Activated CD4-positive, CD25-positive, alpha-beta regulatory T cell (primary cell): ENCODE results near the gene PRDM16.
"Not testable (repeated sequence)": the region's sequence is repeated elsewhere in the genome, so short reads cannot be mapped to it uniquely, and the experiment has no call there.

Experiments
- DNase-seq, 4 experiments: peaks; one replicate each; lab custom pipeline; 2025; lab: John Stamatoyannopoulos, UW

Gene PRDM16

DNA sequence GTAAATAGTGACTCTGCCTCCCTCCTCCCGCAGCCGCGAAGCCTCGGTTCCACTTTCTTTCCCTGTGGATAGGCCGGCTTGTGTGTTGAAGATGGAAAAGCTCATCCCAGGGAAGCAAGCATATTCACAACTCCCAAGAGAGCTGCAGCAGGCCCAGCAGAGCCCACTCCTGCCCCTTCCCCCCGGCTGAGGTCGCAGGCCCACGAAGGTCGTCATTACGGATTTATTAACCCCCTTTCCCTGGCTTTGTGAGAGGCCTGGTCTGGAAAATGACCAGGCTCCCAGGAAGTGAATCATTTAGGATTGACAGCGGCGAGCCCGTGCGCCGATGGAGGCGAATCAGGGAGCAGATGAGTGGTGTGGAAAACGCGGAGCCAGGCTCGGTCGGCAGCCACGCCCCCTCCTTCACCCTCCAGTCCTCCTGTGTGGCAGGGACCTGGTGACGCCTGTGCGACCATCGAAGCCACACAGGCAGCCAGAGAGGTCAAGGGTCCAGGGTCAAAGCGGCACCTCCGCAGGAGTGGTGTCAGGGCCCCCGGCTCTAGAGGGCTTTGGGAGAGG is 93.4 kb downstream of the PRDM16 start:
- no peak for DNase-seq

DNA sequence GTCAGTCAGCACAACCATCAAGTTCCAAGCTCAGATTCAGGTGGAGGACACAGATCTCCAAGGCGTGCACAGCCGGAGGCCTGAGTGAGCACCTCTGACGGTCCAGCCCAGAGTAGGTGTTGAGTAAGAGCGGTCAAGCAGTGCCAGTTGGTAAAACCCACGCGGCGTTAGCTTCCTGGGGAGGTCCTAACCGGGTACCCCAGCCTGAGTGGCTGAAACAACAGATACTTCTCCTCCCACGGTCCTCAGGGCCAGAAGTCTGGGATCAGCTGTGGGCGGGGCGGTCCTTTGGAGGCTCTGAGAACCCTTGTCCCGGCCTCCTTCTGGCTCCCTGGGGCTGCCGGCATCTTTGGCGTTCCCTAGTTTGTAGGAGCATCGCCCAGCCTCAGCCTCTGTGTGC is 94.4 kb downstream of the PRDM16 start:
- no peak for DNase-seq

DNA sequence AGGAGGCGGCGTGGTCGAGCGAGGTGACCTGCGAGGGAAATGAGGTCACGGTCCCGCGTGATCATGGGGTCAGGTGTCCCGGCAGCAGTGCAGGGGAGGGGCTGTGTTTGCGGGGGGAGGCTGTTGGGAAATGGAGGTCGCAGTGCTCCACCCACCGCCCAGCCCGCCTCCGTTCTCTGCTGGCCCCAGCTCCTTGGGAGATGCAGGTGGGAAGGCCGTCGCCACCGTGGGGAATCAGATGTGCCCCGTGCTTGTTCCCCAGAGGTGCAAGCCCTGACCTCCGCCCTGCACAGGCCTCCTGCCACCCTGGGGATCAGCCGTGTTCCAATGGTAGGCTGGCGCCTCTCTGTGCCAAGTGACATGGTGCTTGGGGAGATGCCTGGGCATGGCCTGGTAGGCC is 95.7 kb downstream of the PRDM16 start:
- no peak for DNase-seq

DNA sequence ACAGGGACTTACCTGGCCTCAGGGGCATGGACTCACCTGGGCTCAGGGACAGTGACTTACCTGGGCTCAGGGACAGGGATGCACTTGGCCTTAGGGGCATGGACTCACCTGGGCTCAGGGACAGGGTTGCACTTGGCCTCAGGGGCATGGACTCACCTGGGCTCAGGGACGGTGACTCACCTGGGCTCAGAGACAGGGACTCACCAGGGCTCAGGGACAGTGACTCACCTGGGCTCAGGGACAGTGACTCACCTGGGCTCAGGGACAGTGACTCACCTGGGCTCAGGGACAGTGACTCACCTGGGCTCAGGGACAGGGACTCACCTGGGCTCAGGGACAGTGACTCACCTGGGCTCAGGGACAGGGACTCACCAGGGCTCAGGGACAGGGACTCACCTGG is 96.2 kb downstream of the PRDM16 start:
- DNase-seq = not testable (repeated sequence)

DNA sequence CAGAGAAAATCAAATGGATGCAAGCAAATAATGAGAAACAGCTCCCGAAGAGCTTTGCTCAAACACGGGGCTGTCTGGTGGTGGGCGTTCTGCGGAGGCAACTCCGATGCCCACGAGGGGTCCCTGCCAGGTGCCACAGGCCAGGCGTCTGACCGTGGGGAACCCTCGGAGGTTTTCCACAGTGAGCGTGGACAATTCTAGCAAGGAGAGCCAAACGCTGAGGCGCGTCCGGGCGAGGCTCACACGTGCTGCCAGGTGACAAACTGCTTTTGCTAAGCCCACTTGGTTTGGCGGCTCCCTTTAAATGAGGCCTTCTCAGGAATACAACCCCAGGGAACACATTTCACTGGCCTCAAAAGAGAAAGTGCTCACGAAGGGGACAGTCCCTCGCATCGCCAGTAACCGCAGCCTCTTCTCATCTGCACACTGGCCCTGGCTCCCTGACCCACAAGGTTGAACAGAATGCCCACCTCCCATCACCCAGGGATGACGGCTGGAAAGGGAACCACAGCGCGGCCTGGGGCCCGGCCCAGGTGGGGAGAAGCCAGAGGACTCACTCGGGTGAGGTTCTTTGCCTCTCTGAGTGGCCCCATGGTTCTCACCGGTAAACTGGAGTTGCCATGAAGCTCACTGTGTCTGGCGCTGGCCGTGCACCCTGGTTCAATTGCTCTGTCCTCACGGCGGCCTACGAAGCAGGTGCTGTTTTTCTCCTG is 97.4 kb downstream of the PRDM16 start:
- DNase-seq = no peak

DNA sequence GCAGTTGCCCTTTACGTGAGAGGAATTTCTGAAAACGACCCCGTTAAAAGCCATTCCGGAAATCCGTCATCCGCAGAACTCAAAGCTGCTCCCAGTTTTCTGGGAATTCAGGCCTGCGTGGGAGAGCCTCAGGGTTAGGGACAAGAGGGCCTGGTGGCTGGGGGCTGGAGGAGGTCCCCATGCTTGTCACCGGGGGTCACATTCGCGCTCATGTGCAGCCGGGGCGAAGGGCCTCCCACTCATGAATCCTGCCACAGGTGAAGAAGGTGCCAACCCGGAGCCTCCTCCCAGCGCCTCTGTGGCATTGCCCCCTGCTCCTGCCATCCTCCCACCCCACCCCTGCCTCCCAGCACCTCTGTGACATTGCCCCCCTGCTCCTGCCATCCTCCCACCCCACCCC is 98.3 kb downstream of the PRDM16 start:
- DNase-seq = no peak

DNA sequence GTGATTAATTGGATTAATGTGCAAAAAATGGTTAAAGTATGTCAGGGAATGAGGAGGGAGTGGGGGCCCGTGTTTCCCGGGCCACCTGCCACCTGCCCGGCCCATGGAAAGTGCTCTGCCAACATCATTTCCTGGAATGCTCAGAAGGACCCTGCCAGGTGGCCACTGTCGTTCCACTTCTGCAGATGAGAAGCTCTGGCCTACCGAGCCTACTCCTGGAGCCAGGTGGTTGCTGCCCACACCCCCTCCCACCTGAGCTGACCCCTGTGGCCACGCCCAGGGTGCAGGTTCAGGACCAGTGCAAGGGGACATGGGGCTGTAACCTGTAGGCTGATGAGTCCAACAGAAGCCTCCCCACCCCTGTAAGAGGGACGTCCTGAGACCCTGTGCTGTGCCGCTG is 99.7 kb downstream of the PRDM16 start:
- DNase-seq = no peak

DNA sequence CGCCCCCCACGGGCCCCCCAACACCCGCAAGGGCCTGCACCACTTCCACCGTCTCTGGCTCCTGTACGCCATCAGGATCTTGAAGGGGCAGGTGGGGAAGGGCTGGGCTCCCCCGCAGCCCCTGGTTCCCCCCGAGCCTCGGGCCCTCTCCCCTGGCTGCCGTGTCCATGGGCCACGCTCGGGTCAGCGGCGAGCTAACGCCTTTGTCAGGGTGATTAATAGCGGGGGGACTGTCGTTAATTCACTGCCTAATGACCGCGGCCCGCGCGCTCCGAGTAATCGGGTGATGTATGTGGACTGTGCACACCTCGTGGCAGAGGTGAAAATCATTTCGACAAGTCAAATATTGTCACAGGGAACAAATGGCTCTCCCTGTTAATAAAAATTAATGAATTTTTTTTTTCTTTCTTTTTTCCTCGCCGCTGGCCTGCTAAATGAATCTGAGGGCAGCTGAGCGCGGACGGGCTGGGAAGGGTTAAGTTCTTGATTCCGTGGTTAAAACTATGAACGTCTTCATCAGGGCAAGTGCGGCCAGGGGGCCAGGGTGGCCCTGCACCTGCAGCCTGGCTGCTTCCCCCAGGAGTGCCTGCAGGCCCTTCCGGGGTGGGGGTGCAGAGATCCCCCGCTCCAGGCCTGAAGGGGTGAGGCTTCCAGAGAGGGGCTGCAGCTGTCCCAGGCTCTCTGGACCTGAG is 100.8 kb downstream of the PRDM16 start:
- DNase-seq = no peak

DNA sequence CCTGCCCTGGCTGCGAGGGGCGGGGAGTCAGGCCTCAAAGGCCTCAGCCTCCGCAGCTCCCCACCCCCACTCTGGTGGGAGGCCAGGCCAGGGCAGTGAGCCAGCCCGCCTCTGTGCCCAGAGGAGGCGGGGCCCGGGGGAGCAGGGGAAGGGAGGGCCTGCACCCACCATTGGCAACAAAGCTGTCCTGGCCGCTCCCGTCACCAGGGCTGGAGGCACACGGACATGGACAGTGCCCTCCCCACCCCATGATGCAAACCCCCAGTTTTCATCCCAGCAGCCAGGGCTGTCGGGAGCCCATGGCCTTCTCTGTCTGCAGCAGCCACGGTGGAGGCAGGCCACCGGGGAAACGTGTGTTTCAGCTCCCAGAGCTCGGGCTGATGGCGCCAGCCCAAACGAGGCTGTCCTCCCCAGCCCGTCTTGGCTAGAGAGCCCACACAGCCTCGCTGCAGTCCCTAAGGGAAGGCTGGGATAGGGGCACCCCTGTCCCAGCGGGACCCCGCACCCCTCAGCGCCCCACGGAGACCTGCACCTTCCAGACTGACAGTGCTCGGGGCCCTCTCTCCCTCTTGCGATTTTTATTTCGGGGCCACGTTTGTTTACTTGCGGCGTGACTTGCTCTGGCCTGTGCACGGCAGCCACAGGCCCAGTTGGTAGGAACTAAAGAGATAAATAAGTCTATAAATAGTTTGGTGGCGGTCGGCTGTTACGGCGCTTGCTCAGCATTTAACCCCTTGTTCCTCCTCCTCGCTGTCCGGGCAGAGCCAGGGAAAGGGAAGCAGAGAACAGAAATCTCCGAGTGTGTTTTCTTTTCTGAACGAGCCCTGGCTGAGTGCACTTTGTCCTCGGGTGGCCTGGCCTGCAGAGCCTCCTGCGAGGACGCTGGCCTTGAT is 101.8 kb downstream of the PRDM16 start:
- DNase-seq = no peak

DNA sequence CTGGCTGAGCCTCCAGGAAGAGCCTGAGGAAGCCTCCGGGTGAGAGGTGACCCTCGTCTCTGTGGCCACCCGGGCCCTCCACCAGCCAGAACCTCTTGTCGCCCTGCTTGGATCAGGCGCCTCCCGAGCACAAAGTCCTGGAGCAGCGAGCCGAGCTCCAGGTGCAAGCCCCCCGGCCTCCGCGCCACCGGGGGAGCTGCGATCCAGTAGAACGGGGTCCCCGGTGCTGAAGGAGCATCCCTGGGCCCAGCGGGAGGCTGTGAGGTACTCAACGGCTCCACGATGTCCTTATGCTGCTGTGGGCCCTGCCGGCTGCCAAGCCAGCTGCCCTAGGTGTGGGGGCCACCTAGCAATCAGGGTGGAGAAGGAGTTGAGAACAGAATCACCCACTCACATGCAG is 102.8 kb downstream of the PRDM16 start:
- DNase-seq = no peak

DNA sequence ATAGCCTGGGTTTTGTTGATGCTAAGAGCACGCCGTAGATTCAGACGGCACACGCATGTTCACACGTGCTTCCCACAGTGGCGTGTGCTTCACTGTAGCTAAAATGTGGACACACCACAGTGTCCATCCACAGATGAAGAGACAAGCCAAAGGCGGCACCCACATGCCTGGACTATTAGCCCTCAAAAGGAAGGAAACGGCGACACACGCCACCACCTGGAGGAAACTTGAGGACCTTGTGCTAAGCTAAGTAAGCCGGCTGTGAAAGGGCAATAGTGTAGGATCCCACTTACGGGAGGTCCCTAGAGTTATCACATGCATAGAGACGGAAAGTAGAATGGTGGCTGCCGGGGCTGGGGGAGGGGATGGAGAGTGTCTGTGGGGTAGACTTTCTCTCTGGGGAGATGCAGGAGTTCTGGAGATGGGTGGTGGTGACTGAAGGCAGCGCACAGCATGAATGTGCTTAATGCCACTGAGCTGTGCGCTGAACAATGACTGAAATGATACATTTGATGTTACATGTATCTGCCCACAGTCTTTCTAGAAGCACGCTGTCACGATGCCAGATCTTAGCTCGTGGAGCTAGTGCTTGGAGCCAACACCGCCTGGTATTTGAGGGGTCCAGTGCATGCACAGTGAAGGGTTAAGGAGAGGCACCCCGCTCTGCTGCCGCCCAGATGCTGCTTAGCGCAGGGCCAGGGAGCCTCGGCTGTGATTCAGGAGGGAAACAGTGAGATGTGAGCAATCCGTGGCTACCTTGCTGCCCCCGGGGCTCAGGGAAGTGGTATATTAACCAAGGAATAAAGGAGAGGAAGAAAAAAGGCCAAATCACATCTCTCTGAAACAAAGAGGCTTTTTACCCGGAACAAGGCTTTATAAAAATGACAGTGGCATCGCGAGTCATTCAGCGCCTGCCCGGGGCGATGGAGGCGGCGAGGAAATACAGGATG is 103.7 kb downstream of the PRDM16 start:
- DNase-seq = no peak

DNA sequence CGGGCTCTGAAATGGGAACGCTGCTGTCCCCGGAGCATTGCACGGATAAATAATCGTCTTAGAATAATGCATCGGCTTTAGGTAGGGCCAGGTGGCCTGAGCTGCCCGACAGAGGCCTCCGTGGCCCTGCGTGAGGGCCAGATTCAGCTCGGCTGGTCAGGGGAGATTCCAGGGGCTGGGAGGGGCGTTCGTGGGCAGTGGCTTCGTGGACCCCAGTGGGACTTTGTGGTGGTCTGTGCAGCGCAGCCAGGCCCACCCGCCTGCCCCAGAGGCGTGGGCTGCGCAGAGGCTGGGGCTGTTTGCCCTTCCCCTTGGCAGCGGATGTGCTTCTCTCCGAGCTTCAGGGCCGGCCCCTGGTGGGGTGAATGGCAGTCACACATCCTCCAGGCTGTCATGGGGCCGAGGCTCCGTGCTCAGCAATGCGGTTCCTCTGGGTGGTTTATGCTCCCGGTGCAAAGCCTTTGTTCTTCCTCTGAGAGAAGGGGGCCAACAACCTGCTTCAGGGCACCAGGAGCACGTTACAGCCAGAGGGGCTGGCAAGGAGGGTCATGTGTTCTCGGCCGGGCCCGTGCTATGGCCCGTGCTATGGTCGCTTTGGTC is 104.5 kb downstream of the PRDM16 start:
- no peak for DNase-seq

DNA sequence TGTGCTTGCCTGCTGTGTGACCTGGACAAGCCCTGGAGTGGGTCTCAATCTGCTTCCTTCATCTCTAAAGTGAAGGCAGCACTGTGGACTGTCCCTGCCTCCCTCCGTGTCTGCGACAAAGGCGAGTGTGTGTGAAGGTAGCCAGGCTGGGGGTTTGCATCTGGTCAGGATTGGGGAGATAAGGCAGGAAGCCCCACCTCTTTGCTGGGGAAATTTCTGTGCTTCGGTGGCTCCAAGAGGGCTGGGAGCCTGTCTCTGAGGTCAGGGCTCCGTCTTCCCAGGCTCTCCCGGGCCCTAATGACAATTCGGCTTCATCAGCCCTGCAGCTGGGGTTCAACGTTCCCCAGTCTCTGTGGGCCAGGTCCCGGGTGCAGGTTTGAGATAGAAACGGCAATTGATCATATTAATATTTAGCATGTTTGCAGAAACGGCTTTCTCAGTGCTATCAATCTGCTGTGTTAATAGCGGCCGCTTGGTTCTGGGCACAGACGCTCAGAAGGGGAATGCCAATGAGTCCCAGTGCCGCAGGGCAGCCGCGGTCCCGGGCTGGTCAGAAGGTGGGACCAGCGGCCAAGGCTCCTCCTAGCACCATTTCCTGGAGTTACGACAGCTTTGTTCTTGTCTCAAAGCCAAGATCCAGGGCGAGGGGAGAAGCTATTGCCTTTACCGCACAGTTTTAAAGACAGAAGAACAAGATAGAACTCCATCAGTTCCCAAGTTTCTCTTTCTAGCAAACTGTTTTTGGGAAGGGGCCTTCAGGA is 105.7 kb downstream of the PRDM16 start:
- no peak for DNase-seq

DNA sequence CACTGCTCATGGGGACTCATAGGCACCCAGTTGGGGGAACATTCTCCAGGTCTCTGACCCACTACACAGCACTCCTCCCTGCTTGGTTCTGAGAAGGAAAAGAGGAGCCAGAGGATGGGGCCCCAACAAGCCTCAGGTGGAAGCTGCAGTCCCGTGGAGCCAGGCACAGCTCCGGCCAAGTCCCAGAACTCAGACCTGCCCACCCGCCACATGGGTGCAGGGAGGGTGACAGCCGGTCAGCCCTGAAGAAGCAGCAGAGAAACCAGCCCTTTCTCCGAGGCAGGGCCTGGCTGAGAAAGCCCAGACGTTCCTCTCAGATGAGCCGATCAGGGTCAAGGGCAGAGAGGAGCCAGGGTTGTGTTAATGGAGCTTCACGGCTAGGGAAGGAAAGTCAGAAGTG is 106.5 kb downstream of the PRDM16 start:
- DNase-seq = no peak

DNA sequence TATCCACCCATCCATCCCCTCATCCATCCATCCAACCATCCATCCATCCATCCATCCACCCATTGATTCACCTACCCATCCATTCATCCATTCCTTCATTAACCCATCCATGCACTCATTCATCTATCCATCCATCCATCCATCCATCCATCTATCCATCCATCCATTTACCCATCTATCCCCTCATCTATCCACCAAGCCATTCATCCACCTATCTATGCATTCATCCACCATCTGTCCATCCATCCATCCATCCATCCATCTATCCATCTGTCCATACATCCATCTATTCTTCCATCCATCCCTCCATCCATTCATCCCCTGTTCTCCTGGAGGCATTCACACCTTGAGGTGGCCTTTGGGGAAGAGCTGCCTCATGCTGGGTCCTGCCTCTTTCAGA is 107.0 kb downstream of the PRDM16 start:
- no peak for DNase-seq

DNA sequence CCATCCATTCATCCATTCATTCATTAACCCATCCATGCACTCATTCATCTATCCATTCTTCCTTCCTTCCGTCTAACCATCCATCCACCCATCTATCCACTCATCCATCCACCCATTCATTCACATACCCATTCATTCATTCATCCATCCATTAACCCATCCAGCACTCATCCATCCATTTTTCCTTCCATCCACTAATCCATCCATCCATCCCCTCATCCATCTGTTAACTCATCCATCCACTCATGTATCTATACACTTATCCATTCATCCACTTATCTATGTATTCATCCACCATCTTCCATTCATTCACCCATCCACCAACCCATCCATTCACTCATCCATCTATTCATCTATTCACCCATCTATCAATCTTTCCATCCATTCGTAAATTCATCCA is 107.8 kb downstream of the PRDM16 start:
- DNase-seq = no peak

DNA sequence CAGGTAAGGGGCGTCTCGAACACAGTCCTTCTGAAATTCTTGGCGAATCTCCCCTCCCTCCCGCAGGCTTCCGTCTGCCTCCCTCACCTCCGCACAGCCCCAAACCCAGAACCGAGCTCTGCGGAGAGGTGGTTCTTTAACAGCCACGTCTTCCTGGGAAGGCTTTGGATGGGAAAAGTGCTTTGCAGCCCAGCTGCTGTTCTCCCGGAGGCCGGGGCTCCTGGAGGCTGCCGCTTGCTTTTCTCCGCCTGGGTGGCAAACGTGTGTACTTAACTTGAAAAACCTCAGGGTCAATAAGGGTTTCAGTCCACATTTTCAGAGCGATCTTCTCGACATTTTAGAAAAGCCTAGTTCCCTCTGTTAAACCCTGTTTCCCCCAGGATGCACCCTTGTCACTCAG is 109.3 kb downstream of the PRDM16 start:
- DNase-seq = no peak

DNA sequence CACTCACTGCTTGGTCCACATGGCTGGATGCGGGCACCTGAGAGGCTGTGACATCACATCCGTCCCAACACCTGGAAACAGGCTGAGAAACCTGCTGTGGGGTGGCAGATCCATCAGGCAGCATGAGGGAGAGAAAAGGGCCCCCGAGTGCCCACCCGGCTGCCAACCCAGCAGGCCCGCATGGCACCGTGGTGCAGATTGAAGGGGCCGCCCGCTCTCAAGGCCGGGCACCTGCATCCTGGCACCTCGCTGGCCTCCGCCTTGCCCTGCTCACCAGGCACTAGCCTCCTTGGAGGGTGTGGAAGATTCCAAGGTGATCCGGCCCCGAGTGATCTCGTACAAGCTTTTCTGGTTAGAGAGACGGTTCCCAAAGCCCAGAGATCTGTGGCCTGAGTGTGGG is 110.5 kb downstream of the PRDM16 start:
- DNase-seq = no peak

DNA sequence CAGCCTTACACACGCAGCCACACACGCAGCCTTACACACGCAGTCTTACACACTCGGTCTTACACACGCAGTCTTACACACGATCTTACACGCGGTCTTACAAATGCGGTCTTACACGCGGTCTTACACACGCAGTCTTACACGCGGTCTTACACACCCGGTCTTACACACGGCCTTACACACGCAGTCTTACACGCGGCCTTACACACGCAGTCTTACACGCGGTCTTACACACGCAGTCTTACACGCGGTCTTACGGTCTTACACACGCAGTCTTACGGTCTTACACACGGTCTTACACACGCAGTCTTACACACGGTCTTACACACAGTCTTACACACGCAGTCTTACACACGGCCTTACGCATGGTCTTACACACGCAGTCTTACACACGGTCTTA is 111.9 kb downstream of the PRDM16 start:
- no peak for DNase-seq

DNA sequence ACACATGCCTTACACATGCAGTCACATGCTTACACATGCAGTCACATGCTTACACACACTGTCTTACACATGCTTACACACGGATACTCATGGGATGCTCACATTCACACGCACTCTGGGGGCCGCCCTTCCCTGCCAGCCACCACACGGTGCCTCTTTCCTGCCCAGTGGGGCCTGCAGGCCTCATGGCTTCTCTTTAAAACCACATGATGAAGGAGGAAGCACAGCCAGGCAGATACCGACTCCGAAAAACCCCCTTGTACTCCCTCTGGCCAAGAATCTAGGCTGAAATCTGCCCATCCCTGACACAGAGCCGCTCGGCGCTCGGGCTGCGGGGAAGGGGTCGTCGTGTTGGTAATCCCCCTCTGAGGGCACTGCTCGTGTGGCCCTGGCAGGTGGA is 113.0 kb downstream of the PRDM16 start:
- no peak for DNase-seq
